SK-N-MC (cell line): ENCODE data around the gene AKAP5.

Experiments used
- EZH2 ChIP-seq: fragments of 200-600 bp; sonication (generic); IDR thresholded peaks from one replicate; pipeline ENCODE4 v1.6.1; 2017; ENCODE audit warnings: antibody characterized with exemption
- FOXP2 ChIP-seq: optimal IDR thresholded peaks from 2 replicates; pipeline ENCODE3; 2011; ENCODE audit warnings: mild to moderate bottlenecking, moderate library complexity; ENCODE audit not compliant: insufficient read depth; ENCODE audit errors: extremely low read length, control extremely low read depth
- POLR2AphosphoS5 ChIP-seq: IDR thresholded peaks from 2 replicates; pipeline ENCODE4 v1.6.1; 2012; ENCODE audit warnings: mild to moderate bottlenecking, low read depth, low read length, borderline replicate concordance

DNA sequence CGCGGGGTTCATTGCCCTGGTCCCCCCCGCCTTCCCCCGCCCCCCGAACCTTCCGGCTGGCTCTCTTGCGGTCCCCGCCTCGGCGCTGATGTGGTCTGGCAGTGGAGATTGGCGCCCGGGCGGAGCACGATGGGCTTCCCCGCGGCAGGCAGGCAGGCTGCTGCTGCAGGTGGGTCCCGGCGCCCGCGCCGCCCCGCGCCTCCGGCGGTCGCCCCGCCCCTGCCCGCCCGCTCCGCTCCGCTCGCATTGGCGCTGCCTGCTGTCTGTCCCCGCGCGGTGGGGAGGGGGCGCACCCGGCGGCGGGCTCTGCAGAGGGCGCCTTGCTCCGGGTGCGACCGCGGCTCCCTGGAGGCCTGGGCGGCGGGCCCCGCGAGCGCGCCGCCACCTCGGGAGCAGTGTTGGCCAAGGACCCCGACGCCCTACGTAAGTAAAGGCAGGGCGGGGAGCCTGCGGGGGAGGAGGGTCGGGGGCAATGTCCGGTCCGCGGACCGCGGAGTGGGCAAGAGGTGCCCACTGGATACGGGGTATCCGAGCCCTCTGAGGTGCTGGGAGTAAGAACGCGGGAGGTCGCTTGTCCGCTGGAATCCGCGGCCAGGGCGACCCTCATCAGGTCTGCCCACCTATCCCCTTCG is at the start of gene AKAP5:
- TF ChIP-seq EZH2 (no peak), POLR2AphosphoS5 (no peak; the same call in 1 of the 2 replicates), FOXP2 (no peak)
